Measurements from ENCODE around the gene PPP5C.
"Not testable (repeated sequence)": the region's sequence is repeated elsewhere in the genome, so short reads cannot be mapped to it uniquely, and the experiment has no call there.

The PPP5C gene

GRCh38 chr19:46428239-46429135 lies 81.6 kb downstream of the PPP5C start, which contains the start of gene PNMA8C:
Gene PNMA8C, minus strand, starts transcription at chr19:46428936. Its CDS starts 577 bp downstream, at chr19:46428359.
- in situ Hi-C loops (cut with HindIII; ENCODE audit: low sequenced_read_pairs), result no loop called here

GRCh38 chr19:46429999-46430398 lies 83.1 kb downstream of the PPP5C start:
- in situ Hi-C loops (cut with HindIII; ENCODE audit: low sequenced_read_pairs), result no loop called here

DNA sequence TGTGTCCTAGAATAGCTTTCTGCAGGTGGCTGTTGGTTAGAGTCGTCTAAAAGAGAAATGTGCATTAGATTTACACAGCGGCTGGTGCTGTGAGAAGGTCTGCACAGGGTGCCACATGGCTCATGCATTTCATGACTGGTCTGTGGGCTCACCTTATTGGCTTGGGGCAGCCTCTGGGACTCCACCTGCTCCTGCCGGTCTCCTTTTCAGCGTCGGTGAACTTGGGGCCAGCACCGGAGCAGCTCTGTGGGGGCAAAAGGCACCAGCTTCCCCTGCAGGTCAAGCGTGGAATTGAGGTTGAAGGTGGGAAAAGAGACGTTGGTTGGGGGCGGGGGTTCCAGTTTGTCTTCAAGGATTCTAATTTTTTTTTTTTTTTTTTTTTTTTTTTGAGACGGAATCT lies 84.9 kb downstream of the PPP5C start:
- in situ Hi-C loops (cut with HindIII; ENCODE audit: low sequenced_read_pairs), result no loop called here

DNA sequence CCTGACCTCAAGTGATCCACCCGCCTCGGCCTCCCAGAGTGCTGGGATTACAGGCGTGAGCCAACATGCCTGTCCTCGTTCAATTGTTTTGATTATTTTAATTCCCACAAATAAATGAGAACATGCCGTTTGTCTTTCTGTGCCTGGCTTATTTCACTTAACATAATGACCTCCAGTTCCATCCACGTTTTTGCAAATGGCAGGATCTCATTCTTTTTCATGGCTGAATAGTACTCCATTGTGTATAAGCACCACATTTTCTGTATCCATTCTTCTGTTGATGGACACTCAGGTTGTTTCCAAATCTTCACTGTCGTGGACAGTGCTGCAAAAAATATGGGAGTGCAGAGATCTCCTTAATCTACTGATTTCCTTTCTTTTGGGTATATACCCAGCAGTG lies 86.6 kb downstream of the PPP5C start:
- in situ Hi-C loops (cut with HindIII; ENCODE audit: low sequenced_read_pairs), result not testable (repeated sequence)

- in situ Hi-C loops (cut with HindIII; ENCODE audit: low sequenced_read_pairs), result no loop called here
These were observed 88.1 kb downstream of the PPP5C start for GRCh38 chr19:46435009-46435408.

DNA sequence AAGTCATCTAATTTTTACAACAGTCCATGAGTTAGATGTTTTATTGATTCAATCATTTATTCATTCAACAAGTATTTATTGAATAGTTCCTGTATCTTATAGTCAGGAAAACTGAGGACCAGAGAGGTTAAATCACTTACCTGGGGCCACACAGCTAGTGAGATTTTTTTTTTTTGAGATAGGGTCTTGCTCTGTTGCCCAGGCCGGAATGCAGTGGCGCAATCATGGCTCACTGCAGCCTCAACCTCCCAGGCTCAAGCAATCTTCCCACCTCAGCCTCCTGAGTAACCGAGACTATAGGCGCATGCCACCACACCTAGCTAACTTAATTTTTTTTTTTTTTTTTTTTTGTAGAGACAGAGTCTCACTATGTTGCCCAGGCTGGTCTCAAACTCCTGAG lies 88.8 kb downstream of the PPP5C start:
- in situ Hi-C loops (cut with HindIII; ENCODE audit: low sequenced_read_pairs), result not testable (repeated sequence)

Data from DLD1 (cell line).